ENCODE data around the gene CNTFR.
"Not testable (repeated sequence)": the region's sequence is repeated elsewhere in the genome, so short reads cannot be mapped to it uniquely, and the experiment has no call there.

The CNTFR gene

GRCh38 chr9:34589636-34590380 is at the start of gene CNTFR:
CNTFR (minus strand) TSS chr9:34589724; CDS start chr9:34568981, 20,743 bp downstream.
- DNase-seq = no peak

GRCh38 chr9:34639322-34639721 is 49.8 kb upstream of the CNTFR start:
- DNase-seq = not testable (repeated sequence)

GRCh38 chr9:34638138-34638445 is 48.6 kb upstream of the CNTFR start:
- no peak for DNase-seq

- DNase-seq = peak; percentile 95
Measured at GRCh38 chr9:34637356-34638137, 48.0 kb upstream of the CNTFR start, which contains the start of gene SIGMAR1. SIGMAR1 (minus strand) TSS chr9:34637787; CDS start chr9:34637697, 90 bp downstream.

GRCh38 chr9:34636791-34637355 is 47.3 kb upstream of the CNTFR start:
- DNase-seq = no peak

GRCh38 chr9:34635556-34635955 is 46.0 kb upstream of the CNTFR start:
- no peak for DNase-seq

- DNase-seq = no peak
Measured at GRCh38 chr9:34634551-34635248, 45.2 kb upstream of the CNTFR start.

- peak; percentile 54 for DNase-seq
Measured at GRCh38 chr9:34633851-34634550, 44.5 kb upstream of the CNTFR start.

GRCh38 chr9:34633166-34633565 is 43.6 kb upstream of the CNTFR start:
- no peak for DNase-seq

GRCh38 chr9:34630402-34631154 is 41.1 kb upstream of the CNTFR start:
- no peak for DNase-seq

GRCh38 chr9:34629491-34629808 is 39.9 kb upstream of the CNTFR start:
- no peak for DNase-seq

- no peak for DNase-seq
Measured at GRCh38 chr9:34628656-34629490, 39.3 kb upstream of the CNTFR start, which contains the start of gene ARID3C. ARID3C (minus strand) TSS chr9:34629066; CDS start chr9:34628014, 1,052 bp downstream.

GRCh38 chr9:34627716-34628655 is 38.5 kb upstream of the CNTFR start:
- no peak for DNase-seq

- no peak for DNase-seq
Measured at GRCh38 chr9:34625186-34625486, 35.6 kb upstream of the CNTFR start.

- no peak for DNase-seq
Measured at GRCh38 chr9:34624475-34625185, 35.1 kb upstream of the CNTFR start.

- no peak for DNase-seq
Measured at GRCh38 chr9:34623374-34624235, 34.1 kb upstream of the CNTFR start.

GRCh38 chr9:34620061-34620994 is 30.8 kb upstream of the CNTFR start, which contains the start of gene DCTN3:
DCTN3 (minus strand) TSS chr9:34620495; CDS start chr9:34620464, 31 bp downstream.
- DNase-seq = peak; percentile 93

All from fibroblast of skin of right quadriceps (primary cell).